ENCODE measurements around the gene RLBP1.
"Not testable (repeated sequence)": the region's sequence is repeated elsewhere in the genome, so short reads cannot be mapped to it uniquely, and the experiment has no call there.

The RLBP1 gene

GRCh38 chr15:89221543-89221942 lies at the start of gene RLBP1:
Gene RLBP1, minus strand, starts transcription at chr15:89221579. Its CDS starts 2,604 bp downstream, at chr15:89218975.
- no peak for TF ChIP-seq CTCF (conservative IDR thresholded peaks at IDR 0.05)
- no peak within 1 kb of the TSS for H3K27ac ChIP-seq

- not testable (repeated sequence) for H3K27ac ChIP-seq
Observed at GRCh38 chr15:89250142-89250541, 28.8 kb upstream of the RLBP1 start.

GRCh38 chr15:89248584-89248983 lies 27.2 kb upstream of the RLBP1 start:
- H3K27ac ChIP-seq, result no peak overlapping the region
- no peak for TF ChIP-seq CTCF (conservative IDR thresholded peaks at IDR 0.05)

GRCh38 chr15:89247446-89247845 lies 26.1 kb upstream of the RLBP1 start:
- H3K27ac ChIP-seq, result no peak overlapping the region
- TF ChIP-seq CTCF (conservative IDR thresholded peaks at IDR 0.05), result no peak

GRCh38 chr15:89244574-89244903 lies 23.2 kb upstream of the RLBP1 start:
- peak overlapping the region; percentile 70 for H3K27ac ChIP-seq
- TF ChIP-seq CTCF (conservative IDR thresholded peaks at IDR 0.05), result no peak

GRCh38 chr15:89243691-89244573 lies 22.6 kb upstream of the RLBP1 start, which contains the start of gene FANCI:
Gene FANCI, plus strand, starts transcription at chr15:89243979. Its CDS starts 3,669 bp downstream, at chr15:89247648.
- H3K27ac ChIP-seq, result peak within 1 kb of the TSS; percentile 70
- peak; percentile 71 for TF ChIP-seq CTCF (conservative IDR thresholded peaks at IDR 0.05)

GRCh38 chr15:89243046-89243690 lies 21.8 kb upstream of the RLBP1 start:
- H3K27ac ChIP-seq, result peak overlapping the region; percentile 70
- TF ChIP-seq CTCF (conservative IDR thresholded peaks at IDR 0.05), result no peak

GRCh38 chr15:89239883-89240810 lies 18.8 kb upstream of the RLBP1 start:
- H3K27ac ChIP-seq, result not testable (repeated sequence)
